Epithelial cell of proximal tubule (primary cell): Measurements from ENCODE around the gene TBL3. TPM values are rescaled to one million over a fixed set of nuclear protein-coding genes. Genes with fewer than 3 reads are reported as not detected.

Experiments
- DNase-seq: peaks from one replicate; pipeline ENCODE4 v3.0.0-alpha.2; 2011; ENCODE audit warnings: low read depth
- H3K4me3 ChIP-seq: 2 replicates; pipeline ENCODE4 v1.5.1; 2011; ENCODE audit warnings: low read depth, mild to moderate bottlenecking, low read length
- total RNA-seq: library from RNA; depleted of rRNA; stranded (reverse); fragments of >200 nt; gene quantifications from 2 replicates; pipeline ENCODE4 v1.2.3, GENCODE V29; 2015
- TF ChIP-seq, protein P1 (sequence below): conservative IDR thresholded peaks from 2 replicates; pipeline ENCODE4 v1.5.1; 2012; ENCODE audit warnings: low read depth, mild to moderate bottlenecking, low read length

TBL3 gene
- total RNA-seq, 1 donor from 2014 or later = 127 TPM

DNA sequence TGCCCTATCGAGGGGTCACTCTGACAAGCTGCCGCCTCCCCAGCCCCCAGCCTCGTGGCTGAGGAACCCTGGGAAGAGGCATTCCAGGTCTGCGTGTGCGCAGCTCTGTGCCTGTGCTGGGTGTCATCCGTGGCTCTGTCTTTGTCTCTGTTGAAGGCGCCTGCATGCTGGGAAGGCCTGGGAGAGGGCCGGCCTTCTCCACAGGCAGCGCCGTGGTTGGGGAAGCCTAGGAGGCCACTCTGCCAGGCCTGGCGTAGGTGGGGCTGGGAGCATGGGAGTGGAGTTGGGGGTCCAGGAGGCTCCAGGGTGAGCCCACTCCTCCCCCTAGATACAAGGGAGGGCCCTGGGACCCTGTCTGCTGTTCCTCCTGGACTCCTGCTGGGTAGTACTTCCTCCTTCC is 58.2 kb downstream of the TBL3 start:
- DNase-seq = no peak
- TF ChIP-seq, protein P1, sequence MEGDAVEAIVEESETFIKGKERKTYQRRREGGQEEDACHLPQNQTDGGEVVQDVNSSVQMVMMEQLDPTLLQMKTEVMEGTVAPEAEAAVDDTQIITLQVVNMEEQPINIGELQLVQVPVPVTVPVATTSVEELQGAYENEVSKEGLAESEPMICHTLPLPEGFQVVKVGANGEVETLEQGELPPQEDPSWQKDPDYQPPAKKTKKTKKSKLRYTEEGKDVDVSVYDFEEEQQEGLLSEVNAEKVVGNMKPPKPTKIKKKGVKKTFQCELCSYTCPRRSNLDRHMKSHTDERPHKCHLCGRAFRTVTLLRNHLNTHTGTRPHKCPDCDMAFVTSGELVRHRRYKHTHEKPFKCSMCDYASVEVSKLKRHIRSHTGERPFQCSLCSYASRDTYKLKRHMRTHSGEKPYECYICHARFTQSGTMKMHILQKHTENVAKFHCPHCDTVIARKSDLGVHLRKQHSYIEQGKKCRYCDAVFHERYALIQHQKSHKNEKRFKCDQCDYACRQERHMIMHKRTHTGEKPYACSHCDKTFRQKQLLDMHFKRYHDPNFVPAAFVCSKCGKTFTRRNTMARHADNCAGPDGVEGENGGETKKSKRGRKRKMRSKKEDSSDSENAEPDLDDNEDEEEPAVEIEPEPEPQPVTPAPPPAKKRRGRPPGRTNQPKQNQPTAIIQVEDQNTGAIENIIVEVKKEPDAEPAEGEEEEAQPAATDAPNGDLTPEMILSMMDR = no peak
- no peak overlapping the region for H3K4me3 ChIP-seq

- no peak for DNase-seq
- no peak overlapping the region for H3K4me3 ChIP-seq
- TF ChIP-seq, protein P1 = no peak
These were observed 59.3 kb downstream of the TBL3 start for GRCh38 chr16:2031081-2031577.

Other genes with a start within 250 kb of the TBL3 start
- 50.5 and 63.2 TPM in 2 replicates for gene NME3, start 200.5 kb upstream of the TBL3 start, total RNA-seq
- gene EME2, start 199.2 kb upstream of the TBL3 start, total RNA-seq = 7.5 and 14.0 TPM in 2 replicates
- 167 and 227 TPM in 2 replicates for gene MRPS34, start 198.9 kb upstream of the TBL3 start, total RNA-seq
- gene SPSB3, start 189.5 kb upstream of the TBL3 start, total RNA-seq = 35.0 and 57.9 TPM in 2 replicates
- gene NUBP2, start 189.1 kb upstream of the TBL3 start, total RNA-seq = 111 and 138 TPM in 2 replicates
- 2.6 TPM in 1 of 2 replicates, not detected in the other for gene IGFALS, start 178.3 kb upstream of the TBL3 start, total RNA-seq
- 83.7 and 87.3 TPM in 2 replicates for gene HAGH, start 145.2 kb upstream of the TBL3 start, total RNA-seq
- gene FAHD1, start 144.8 kb upstream of the TBL3 start, total RNA-seq = 47.7 and 59.2 TPM in 2 replicates
- 2.1 and 6.4 TPM in 2 replicates for gene MEIOB, start 99.9 kb upstream of the TBL3 start, total RNA-seq
- gene HS3ST6, start 53.6 kb upstream of the TBL3 start, total RNA-seq = not detected in 2 replicates
- 8.6 and 22.0 TPM in 2 replicates for gene MSRB1, start 28.9 kb upstream of the TBL3 start, total RNA-seq
- gene RPL3L, start 17.4 kb upstream of the TBL3 start, total RNA-seq = not detected in 2 replicates
- 236 and 407 TPM in 2 replicates for gene NDUFB10, start 12.5 kb upstream of the TBL3 start, total RNA-seq
- gene RPS2, start 7.2 kb upstream of the TBL3 start, total RNA-seq = 2,813 and 2,878 TPM in 2 replicates
- not detected in 2 replicates for gene RNF151, start 5.2 kb upstream of the TBL3 start, total RNA-seq
- gene NOXO1, start 9.4 kb downstream of the TBL3 start, total RNA-seq = 0.94 and 1.2 TPM in 2 replicates
- 21.5 and 36.3 TPM in 2 replicates for gene GFER, start 12.1 kb downstream of the TBL3 start, total RNA-seq
- gene SYNGR3, start 17.9 kb downstream of the TBL3 start, total RNA-seq = 8.5 and 22.0 TPM in 2 replicates
- 48.8 and 66.9 TPM in 2 replicates for gene ZNF598, start 37.8 kb downstream of the TBL3 start, total RNA-seq
- gene NPW, start 47.7 kb downstream of the TBL3 start, total RNA-seq = 0.46 and 2.4 TPM in 2 replicates
- 29.9 and 42.2 TPM in 2 replicates for gene NHERF2, start 54.8 kb downstream of the TBL3 start, total RNA-seq
- gene NTHL1, start 75.8 kb downstream of the TBL3 start, total RNA-seq = 61.2 and 62.8 TPM in 2 replicates
- 30.7 and 64.1 TPM in 2 replicates for gene TSC2, start 75.9 kb downstream of the TBL3 start, total RNA-seq
- gene PKD1, start 163.8 kb downstream of the TBL3 start, total RNA-seq = 50.6 and 80.2 TPM in 2 replicates
- gene RAB26, start 176.6 kb downstream of the TBL3 start, total RNA-seq = 2.3 and 11.6 TPM in 2 replicates
- gene TRAF7, start 183.7 kb downstream of the TBL3 start, total RNA-seq = 48.6 and 63.9 TPM in 2 replicates
- gene CASKIN1, start 224.6 kb downstream of the TBL3 start, total RNA-seq = 0.07 and 0.12 TPM in 2 replicates
- gene MLST8, start 233.4 kb downstream of the TBL3 start, total RNA-seq = 98.2 and 134 TPM in 2 replicates
- gene BRICD5, start 238.8 kb downstream of the TBL3 start, total RNA-seq = 5.3 and 10.1 TPM in 2 replicates
- gene PGP, start 242.8 kb downstream of the TBL3 start, total RNA-seq = 29.3 and 58.3 TPM in 2 replicates